Spleen (tissue), 11 donors: ENCODE data around the gene ETV1. TPM values are rescaled to one million over a fixed set of nuclear protein-coding genes. Genes with fewer than 3 reads are reported as not detected.

Experiments
- DNase-seq: peaks from one replicate; pipeline ENCODE4 v3.0.0-alpha.2; 2020
- H3K27ac ChIP-seq, 8 donors: fragments of 200-600 bp; sonication (generic) in 7 of 8; 1 replicate in 4 of 8; 2 replicates in 4 of 8; pipeline versions ENCODE4 v1.5.0 to v1.8.0; 2016 to 2021; ENCODE audit warnings: inconsistent platforms in 4 of 8, mild to moderate bottlenecking in 4 of 8, moderate library complexity in 1 of 8
- H3K27me3 ChIP-seq, 7 donors: fragments of 200-600 bp; sonication (generic) in 6 of 7; replicated peaks in 1 of 7; 1 replicate in 4 of 7; 2 replicates in 3 of 7; pipeline versions ENCODE4 v1.5.0 to v1.8.0; 2016 to 2021; ENCODE audit warnings: inconsistent platforms in 3 of 7, mild to moderate bottlenecking in 1 of 7
- H3K36me3 ChIP-seq, 6 donors: fragments of 200-600 bp; sonication (generic) in 5 of 6; 1 replicate in 4 of 6; 2 replicates in 2 of 6; pipeline versions ENCODE4 v1.5.0 to v1.8.0; 2016 to 2021; ENCODE audit warnings: inconsistent platforms in 2 of 6
- H3K4me1 ChIP-seq, 6 donors: fragments of 200-600 bp; sonication (generic) in 5 of 6; 1 replicate in 3 of 6; 2 replicates in 3 of 6; pipeline versions ENCODE4 v1.5.0 to v1.8.0; 2016 to 2021; ENCODE audit warnings: inconsistent platforms in 3 of 6
- H3K4me3 ChIP-seq, 8 donors: fragments of 200-600 bp; sonication (generic) in 7 of 8; 1 replicate in 4 of 8; 2 replicates in 4 of 8; pipeline versions ENCODE4 v1.5.0 to v1.8.0; 2016 to 2021; ENCODE audit warnings: inconsistent platforms in 4 of 8, mild to moderate bottlenecking in 4 of 8, moderate library complexity in 2 of 8
- H3K9me3 ChIP-seq, 8 donors: fragments of 200-600 bp; sonication (generic) in 7 of 8; 1 replicate in 4 of 8; 2 replicates in 4 of 8; pipeline versions ENCODE4 v1.5.0 to v1.8.0; 2016 to 2021; ENCODE audit warnings: inconsistent platforms in 4 of 8
- POLR2A ChIP-seq, 3 donors: fragments of 450-650 bp; IDR thresholded peaks; one replicate each; pipeline ENCODE4 v1.5.1; 2017; ENCODE audit warnings: antibody characterized with exemption in 3 of 3, mild to moderate bottlenecking in 1 of 3
- POLR2AphosphoS5 ChIP-seq, 3 donors: sonication (generic); formaldehyde crosslinking; IDR thresholded peaks; one replicate each; pipeline ENCODE4 v1.5.1; 2017; ENCODE audit warnings: antibody characterized with exemption in 3 of 3
- WGBS, 5 donors: extraction: QIAGEN DNeasy Blood & Tissue Kit in 3 of 5; methylation state at CpG; one replicate each; pipeline versions ENCODE4 v1.1.5 to v1.1.7; 2013 to 2018; 5-methylcytosine and 5-hydroxymethylcytosine counted together
- intact Hi-C: fragments of 100-400 bp; cut with DNase I; formaldehyde crosslinking; loops from one replicate; pipeline ENCODE4 v1.15.0; 2023; ENCODE audit warnings: low total_unique reads
- polyA plus RNA-seq, 3 donors: library from polyadenylated mRNA; stranded (reverse); fragments of 200-250 nt; gene quantifications; one replicate each; pipeline ENCODE4 v1.2.1, GENCODE V29; 2013
- total RNA-seq, 7 donors: library from RNA; depleted of rRNA in 3 of 7; stranded (reverse); fragments of >200 nt in 3 of 7; fragmentation: NEBNext Ultra II Directional in 4 of 7; extraction: Animal tissue kit (Norgen Biotek cat#: 25700) in 4 of 7; gene quantifications; one replicate each; pipeline versions ENCODE4 v1.1.0 to v1.2.1, GENCODE V29; 2016 to 2021
- TF ChIP-seq, protein P1 (sequence below), 11 experiments: fragments of 200-600 bp in 7 of 11; fragments of 450-650 bp in 4 of 11; sonication (generic) in 4 of 11; IDR thresholded peaks in 8 of 11; conservative IDR thresholded peaks in 3 of 11; 1 replicate in 7 of 11; 2 replicates in 4 of 11; pipeline versions ENCODE4 v1.4.0 to v1.8.0; 2016 to 2021; ENCODE audit warnings: antibody characterized with exemption in 11 of 11, inconsistent platforms in 4 of 11, mild to moderate bottlenecking in 1 of 11
- donor health status: healthy with polysubstance abuse.
- donor health status: DM: no; HTN: no; CAD: no; lungs with moderate emphysema.
- donor health status: DM: no; HTN: no; CAD: no.
- donor health status: Bipolar disorder and iron deficiency.
- donor health status: healthy.
- donor health status: DM: no; HTN: no; CAD: no.
- donor health status: DM: yes; HTN: yes; CAD: no.

Gene ETV1
- total and polyA plus RNA-seq, 10 donors = 1.5 to 20.0 (median 7.2) TPM

DNA sequence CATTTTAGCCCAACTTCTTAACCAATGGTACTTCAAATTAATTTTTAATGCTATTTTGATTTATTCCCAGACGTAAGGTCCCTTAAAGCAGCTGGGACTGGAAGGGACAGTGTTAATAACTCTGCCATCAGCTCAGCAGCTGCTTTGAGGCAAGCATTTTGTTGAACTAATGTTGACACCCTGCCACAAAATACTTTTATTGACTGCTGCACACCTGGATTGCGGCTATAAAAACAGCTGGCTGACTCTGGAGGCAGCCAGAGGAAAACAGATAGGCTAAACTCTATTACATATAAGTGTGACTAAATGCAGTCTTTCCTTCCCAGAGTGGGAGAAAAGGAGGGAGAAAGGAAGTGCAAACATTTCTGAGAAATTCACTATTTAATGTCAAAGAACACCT is 77.6 kb downstream of the ETV1 start:
- no peaks in the 10 kb centered on the region for H3K9me3 ChIP-seq
- intact Hi-C loops = no loop called here
- H3K36me3 ChIP-seq = no peaks in the 10 kb centered on the region
- H3K4me3 ChIP-seq = no peak overlapping the region
- no peak for DNase-seq
- TF ChIP-seq POLR2AphosphoS5 (IDR thresholded peaks at IDR 0.05) (no peak), POLR2A (IDR thresholded peaks at IDR 0.05) (no peak)
- TF ChIP-seq, protein P1, sequence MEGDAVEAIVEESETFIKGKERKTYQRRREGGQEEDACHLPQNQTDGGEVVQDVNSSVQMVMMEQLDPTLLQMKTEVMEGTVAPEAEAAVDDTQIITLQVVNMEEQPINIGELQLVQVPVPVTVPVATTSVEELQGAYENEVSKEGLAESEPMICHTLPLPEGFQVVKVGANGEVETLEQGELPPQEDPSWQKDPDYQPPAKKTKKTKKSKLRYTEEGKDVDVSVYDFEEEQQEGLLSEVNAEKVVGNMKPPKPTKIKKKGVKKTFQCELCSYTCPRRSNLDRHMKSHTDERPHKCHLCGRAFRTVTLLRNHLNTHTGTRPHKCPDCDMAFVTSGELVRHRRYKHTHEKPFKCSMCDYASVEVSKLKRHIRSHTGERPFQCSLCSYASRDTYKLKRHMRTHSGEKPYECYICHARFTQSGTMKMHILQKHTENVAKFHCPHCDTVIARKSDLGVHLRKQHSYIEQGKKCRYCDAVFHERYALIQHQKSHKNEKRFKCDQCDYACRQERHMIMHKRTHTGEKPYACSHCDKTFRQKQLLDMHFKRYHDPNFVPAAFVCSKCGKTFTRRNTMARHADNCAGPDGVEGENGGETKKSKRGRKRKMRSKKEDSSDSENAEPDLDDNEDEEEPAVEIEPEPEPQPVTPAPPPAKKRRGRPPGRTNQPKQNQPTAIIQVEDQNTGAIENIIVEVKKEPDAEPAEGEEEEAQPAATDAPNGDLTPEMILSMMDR (IDR thresholded peaks at IDR 0.05 in 8 of 11, conservative IDR thresholded peaks at IDR 0.05 in 3 of 11) = no peak
- H3K4me1 ChIP-seq = peaks cover 0 to 27% (median 7%) of the 10 kb centered on the region in 6 donors
- no peaks in the 10 kb centered on the region for H3K27me3 ChIP-seq
- H3K27ac ChIP-seq = no peak overlapping the region
- 67 to 93% (median 87%) methylated on average over 2 of the region's 2 CpGs for WGBS, 5 donors

DNA sequence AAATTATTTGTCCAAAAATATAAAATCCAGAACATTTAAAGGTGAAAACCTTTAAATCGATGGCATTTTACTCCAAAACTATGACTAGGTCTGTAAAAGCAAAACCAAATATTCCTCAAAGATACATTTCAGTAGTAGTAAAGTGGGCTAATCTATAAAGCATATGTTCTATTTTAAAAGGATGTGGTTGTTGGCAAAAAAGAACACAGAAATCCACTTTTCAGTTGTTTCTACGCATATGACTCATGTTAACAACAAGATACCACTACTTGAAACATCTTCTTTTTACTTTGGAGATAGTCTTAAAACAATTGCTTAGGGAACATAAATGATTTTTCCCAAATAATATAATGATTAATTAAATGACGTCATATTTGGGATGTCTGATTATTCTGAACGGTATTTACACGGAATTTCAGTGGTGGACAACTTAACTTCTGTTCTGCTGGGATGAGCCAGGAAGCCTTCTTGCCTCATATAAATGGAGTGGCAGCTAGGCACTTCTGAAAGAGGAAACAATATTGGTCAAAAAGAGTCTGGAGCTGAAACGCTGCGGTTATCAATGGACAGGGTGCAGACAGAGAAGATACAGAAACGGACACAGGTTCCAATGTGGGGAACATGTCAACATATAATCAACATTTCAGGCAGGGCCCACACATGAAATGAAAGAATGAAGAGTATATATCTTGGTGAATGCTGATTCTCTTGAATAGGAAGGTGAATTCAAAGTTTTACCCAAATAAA is 78.5 kb downstream of the ETV1 start:
- 42 to 65% (median 53%) methylated on average over 8 of the region's 8 CpGs for WGBS, 5 donors
- Histone ChIP-seq H3K9me3 (no peaks in the 10 kb centered on the region), H3K4me3 (no peak overlapping the region), H3K4me1 (peaks cover 0 to 27% (median 7%) of the 10 kb centered on the region in 6 donors), H3K36me3 (no peaks in the 10 kb centered on the region), H3K27ac (peak overlapping the region in 1 of 8 donors; percentile 45), H3K27me3 (no peaks in the 10 kb centered on the region)
- intact Hi-C loops = no loop called here
- TF ChIP-seq POLR2AphosphoS5 (IDR thresholded peaks at IDR 0.05) = no peak
- TF ChIP-seq, protein P1 (IDR thresholded peaks at IDR 0.05 in 8 of 11, conservative IDR thresholded peaks at IDR 0.05 in 3 of 11) = no peak
- TF ChIP-seq POLR2A (IDR thresholded peaks at IDR 0.05) = no peak
- no peak for DNase-seq

DNA sequence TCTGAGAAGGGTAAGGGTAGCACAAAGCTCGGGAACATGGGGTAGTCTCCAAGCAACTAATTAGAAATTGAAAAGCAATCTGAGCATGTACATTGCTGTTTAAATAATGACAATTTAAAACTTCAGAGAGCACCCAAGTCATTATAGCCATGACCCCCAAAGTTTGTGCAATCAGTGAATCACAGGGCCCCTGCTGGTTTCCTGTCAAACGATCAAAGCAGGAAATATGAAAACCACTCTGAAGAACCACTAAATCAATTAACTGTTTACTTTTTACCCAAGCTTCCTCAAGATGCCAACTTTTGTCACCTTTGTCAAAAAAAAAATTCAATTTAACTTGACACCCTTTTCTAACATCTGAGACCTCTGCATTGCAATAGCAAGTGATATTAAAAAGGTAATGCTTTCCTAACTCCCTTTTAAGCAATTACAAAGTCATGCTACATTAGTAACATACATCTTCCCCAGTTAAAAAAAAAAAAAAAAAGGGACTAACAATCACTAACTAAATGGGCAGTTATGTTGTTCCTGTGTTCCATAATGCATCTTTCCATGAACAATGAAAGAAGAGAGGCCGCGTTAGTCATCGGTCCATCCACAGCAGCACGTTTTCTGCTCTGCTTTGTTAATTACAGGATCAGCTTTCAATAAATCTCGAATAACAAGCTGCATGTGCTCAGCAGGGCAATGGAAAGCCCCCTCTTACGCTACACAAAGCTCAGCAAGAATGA is 80.6 kb downstream of the ETV1 start:
- H3K9me3 ChIP-seq = no peaks in the 10 kb centered on the region
- peaks cover 0 to 27% (median 7%) of the 10 kb centered on the region in 6 donors for H3K4me1 ChIP-seq
- no peak for DNase-seq
- H3K27ac ChIP-seq = no peak overlapping the region
- H3K36me3 ChIP-seq = no peaks in the 10 kb centered on the region
- intact Hi-C loops = no loop called here
- no peaks in the 10 kb centered on the region for H3K27me3 ChIP-seq
- WGBS, 5 donors = 43 to 61% (median 55%) methylated on average over 8 of the region's 8 CpGs
- TF ChIP-seq, protein P1 (IDR thresholded peaks at IDR 0.05 in 8 of 11, conservative IDR thresholded peaks at IDR 0.05 in 3 of 11) = no peak
- TF ChIP-seq POLR2AphosphoS5 (IDR thresholded peaks at IDR 0.05) (no peak), POLR2A (IDR thresholded peaks at IDR 0.05) (no peak)
- H3K4me3 ChIP-seq = no peak overlapping the region

DNA sequence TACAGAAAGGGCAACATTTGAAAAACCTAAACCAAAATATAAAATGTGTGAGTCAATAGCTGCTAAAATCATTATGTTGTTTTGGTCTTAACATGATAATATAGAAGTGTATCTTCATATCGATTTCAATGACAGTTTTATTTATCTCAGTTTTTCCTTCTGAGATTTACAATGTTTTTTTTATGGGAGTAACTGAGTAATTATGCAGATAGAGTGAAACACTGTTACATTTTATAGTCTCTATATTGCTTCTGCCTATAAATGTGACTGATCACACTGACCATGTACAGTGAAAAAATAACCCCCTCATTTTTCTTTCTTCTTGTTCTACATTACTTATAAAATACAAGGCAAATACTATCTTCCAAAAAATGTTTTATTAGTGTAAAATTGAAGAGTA is 81.6 kb downstream of the ETV1 start:
- H3K27me3 ChIP-seq = no peaks in the 10 kb centered on the region
- intact Hi-C loops = no loop called here
- H3K27ac ChIP-seq = no peak overlapping the region
- no peaks in the 10 kb centered on the region for H3K36me3 ChIP-seq
- no peak overlapping the region for H3K4me3 ChIP-seq
- TF ChIP-seq POLR2A (IDR thresholded peaks at IDR 0.05) (no peak), POLR2AphosphoS5 (IDR thresholded peaks at IDR 0.05) (no peak)
- TF ChIP-seq, protein P1 (IDR thresholded peaks at IDR 0.05 in 8 of 11, conservative IDR thresholded peaks at IDR 0.05 in 3 of 11) = no peak
- DNase-seq = no peak
- 86 to 100% (median 91%) methylated on average over 1 of the region's 1 CpG for WGBS, 5 donors
- no peaks in the 10 kb centered on the region for H3K9me3 ChIP-seq
- H3K4me1 ChIP-seq = peaks cover 0 to 27% (median 7%) of the 10 kb centered on the region in 6 donors
